ENCODE data around the gene PNPLA7. TPM values are rescaled to one million over a fixed set of nuclear protein-coding genes. Genes with fewer than 3 reads are reported as not detected.
A peak's percentile ranks its signal among the peaks of the same experiment; 100 is the strongest.

PNPLA7 gene
- total RNA-seq, 1 donor from 2014 or later = 13.7 TPM

- no peaks in the 10 kb centered on the region for H3K9me3 ChIP-seq
- TF ChIP-seq CTCF (IDR thresholded peaks at IDR 0.05) = no peak
- H3K27me3 ChIP-seq = no peaks in the 10 kb centered on the region
- H3K27ac ChIP-seq = no peak overlapping the region
- peaks cover 7% of the 10 kb centered on the region for H3K4me1 ChIP-seq
- ATAC-seq = no peak
- no peak overlapping the region for H3K4me3 ChIP-seq
- H3K36me3 ChIP-seq = peaks cover 9% of the 10 kb centered on the region
- DNase-seq = no peak
- intact Hi-C loops (cut with DNase I) = no loop called here
Measured at GRCh38 chr9:137447722-137448601, 102.2 kb downstream of the PNPLA7 start.

- H3K9me3 ChIP-seq = no peaks in the 10 kb centered on the region
- no peak overlapping the region for H3K27ac ChIP-seq
- ATAC-seq (peak; percentile 33), DNase-seq (no peak)
- no peak overlapping the region for H3K4me3 ChIP-seq
- TF ChIP-seq CTCF (IDR thresholded peaks at IDR 0.05) = no peak
- H3K36me3 ChIP-seq = peaks cover 9% of the 10 kb centered on the region
- peaks cover 7% of the 10 kb centered on the region for H3K4me1 ChIP-seq
- H3K27me3 ChIP-seq = peaks cover 5% of the 10 kb centered on the region
- intact Hi-C loops (cut with DNase I) = no loop called here
Measured at GRCh38 chr9:137446851-137447471, 103.2 kb downstream of the PNPLA7 start.

- peaks cover 9% of the 10 kb centered on the region for H3K36me3 ChIP-seq
- ATAC-seq (no peak), DNase-seq (no peak)
- peaks cover 5% of the 10 kb centered on the region for H3K27me3 ChIP-seq
- no peak for TF ChIP-seq CTCF (IDR thresholded peaks at IDR 0.05)
- H3K27ac ChIP-seq = no peak overlapping the region
- no peak overlapping the region for H3K4me3 ChIP-seq
- intact Hi-C loops (cut with DNase I) = no loop called here
- no peaks in the 10 kb centered on the region for H3K9me3 ChIP-seq
- H3K4me1 ChIP-seq = peaks cover 7% of the 10 kb centered on the region
Measured at GRCh38 chr9:137445930-137446431, 104.2 kb downstream of the PNPLA7 start.

- Histone ChIP-seq H3K9me3 (no peaks in the 10 kb centered on the region), H3K27ac (no peak overlapping the region), H3K4me3 (no peak overlapping the region), H3K36me3 (peaks cover 9% of the 10 kb centered on the region), H3K4me1 (peaks cover 7% of the 10 kb centered on the region), H3K27me3 (peaks cover 5% of the 10 kb centered on the region)
- peak; percentile 73 for TF ChIP-seq CTCF (IDR thresholded peaks at IDR 0.05)
- DNase-seq (peak; percentile 86), ATAC-seq (peak; percentile 87)
- intact Hi-C loops (cut with DNase I) = no loop called here
Measured at GRCh38 chr9:137445275-137445807, 104.9 kb downstream of the PNPLA7 start.

- DNase-seq (no peak), ATAC-seq (no peak)
- intact Hi-C loops (cut with DNase I) = no loop called here
- Histone ChIP-seq H3K27me3 (peaks cover 5% of the 10 kb centered on the region), H3K9me3 (no peaks in the 10 kb centered on the region), H3K4me3 (no peak overlapping the region), H3K27ac (no peak overlapping the region), H3K36me3 (peaks cover 4% of the 10 kb centered on the region), H3K4me1 (peaks cover 7% of the 10 kb centered on the region)
- TF ChIP-seq CTCF (IDR thresholded peaks at IDR 0.05) = no peak
Measured at GRCh38 chr9:137444106-137444790, 106.0 kb downstream of the PNPLA7 start.

All from upper lobe of right lung (tissue), 1 donor.